HepG2 (cell line): ENCODE measurements around the gene CCDC87. TPM values are rescaled to one million over a fixed set of nuclear protein-coding genes. Genes with fewer than 3 reads are reported as not detected.
A peak's percentile ranks its signal among the peaks of the same experiment; 100 is the strongest.

ENCODE experiments used
- ARID2 ChIP-seq: sonication (generic); formaldehyde crosslinking; IDR thresholded peaks from 2 replicates; pipeline ENCODE4 v1.8.1; 2022; ENCODE audit warnings: mild to moderate bottlenecking, missing genetic modification reagents, borderline replicate concordance
- ARNT ChIP-seq: fragments of 450-650 bp; IDR thresholded peaks from 2 replicates; pipeline ENCODE4 v1.6.1; 2017
- CTCF ChIP-seq: sonication (generic); formaldehyde crosslinking; IDR thresholded peaks from 2 replicates; pipeline ENCODE4 v1.5.0; 2020; ENCODE audit warnings: mild to moderate bottlenecking, missing genetic modification reagents, moderate library complexity
- FOXK1 ChIP-seq: sonication (generic); formaldehyde crosslinking; IDR thresholded peaks from 2 replicates; pipeline ENCODE4 v1.4.0; 2020; ENCODE audit warnings: low read depth, missing genetic modification reagents, borderline replicate concordance
- FOXO4 ChIP-seq: sonication (generic); formaldehyde crosslinking; conservative IDR thresholded peaks from 2 replicates; pipeline ENCODE4 v1.8.1; 2023; ENCODE audit warnings: missing genetic modification reagents
- FOXP4 ChIP-seq: sonication (generic); formaldehyde crosslinking; IDR thresholded peaks from 2 replicates; pipeline ENCODE4 v1.4.0; 2020; ENCODE audit warnings: missing genetic modification reagents
- HNRNPK ChIP-seq: fragments of 200-400 bp; formaldehyde crosslinking; IDR thresholded peaks from 2 replicates; pipeline ENCODE4 v1.6.1; 2018; ENCODE audit warnings: low read length, low read depth, moderate library complexity, mild to moderate bottlenecking; ENCODE audit not compliant: poor library complexity, severe bottlenecking
- HNRNPUL1 ChIP-seq: fragments of 200-400 bp; formaldehyde crosslinking; IDR thresholded peaks from 2 replicates; pipeline ENCODE4 v1.6.1; 2017; ENCODE audit warnings: low read depth, mild to moderate bottlenecking, low read length, moderate library complexity
- KLF15 ChIP-seq: sonication (generic); formaldehyde crosslinking; IDR thresholded peaks from 2 replicates; pipeline ENCODE4 v1.8.1; 2023; ENCODE audit warnings: borderline replicate concordance, mild to moderate bottlenecking, inconsistent platforms, missing genetic modification reagents, mixed read lengths
- KLF6 ChIP-seq: IDR thresholded peaks from 2 replicates; pipeline ENCODE4 v1.8.0; 2016; ENCODE audit warnings: missing biosample characterization, missing genetic modification reagents
- MTA1 ChIP-seq: sonication (generic); formaldehyde crosslinking; IDR thresholded peaks from 2 replicates; pipeline ENCODE4 v1.4.0; 2020; ENCODE audit warnings: missing genetic modification reagents, mild to moderate bottlenecking, borderline replicate concordance
- NKX3-1 ChIP-seq: sonication (generic); formaldehyde crosslinking; IDR thresholded peaks from 2 replicates; pipeline ENCODE4 v1.5.0; 2020; ENCODE audit warnings: missing genetic modification reagents
- PRPF4 ChIP-seq: fragments of 200-400 bp; formaldehyde crosslinking; IDR thresholded peaks from 2 replicates; pipeline ENCODE4 v1.6.1; 2016; ENCODE audit warnings: low read length, low read depth; ENCODE audit not compliant: poor library complexity, severe bottlenecking
- RFX5 ChIP-seq: IDR thresholded peaks from 2 replicates; pipeline ENCODE4 v1.6.1; 2011; ENCODE audit warnings: low read depth, low read length, improper control_type of control experiment
- SMC3 ChIP-seq: IDR thresholded peaks from 2 replicates; pipeline ENCODE4 v1.6.1; 2011; ENCODE audit warnings: low read length, improper control_type of control experiment
- TEAD2 ChIP-seq: sonication (generic); formaldehyde crosslinking; IDR thresholded peaks from 2 replicates; pipeline ENCODE4 v1.9.0; 2021; ENCODE audit warnings: missing genetic modification reagents
- TRIM22 ChIP-seq: fragments of 450-650 bp; IDR thresholded peaks from 2 replicates; pipeline ENCODE4 v1.6.1; 2017
- ZBTB44 ChIP-seq: sonication (generic); formaldehyde crosslinking; IDR thresholded peaks from 2 replicates; pipeline ENCODE4 v1.4.0; 2020; ENCODE audit warnings: missing genetic modification reagents
- ZFYVE20 ChIP-seq: sonication (generic); formaldehyde crosslinking; IDR thresholded peaks from 2 replicates; pipeline ENCODE4 v1.8.0; 2023; ENCODE audit warnings: low read depth, mild to moderate bottlenecking, moderate library complexity, missing genetic modification reagents, borderline replicate concordance
- ZNF225 ChIP-seq: sonication (generic); formaldehyde crosslinking; IDR thresholded peaks from 2 replicates; pipeline ENCODE4 v1.4.0; 2020; ENCODE audit warnings: mild to moderate bottlenecking, missing genetic modification reagents
- ZNF253 ChIP-seq: sonication (generic); formaldehyde crosslinking; IDR thresholded peaks from 2 replicates; pipeline ENCODE4 v1.8.0; 2022; ENCODE audit warnings: mild to moderate bottlenecking, missing genetic modification reagents, borderline replicate concordance
- ZNF3 ChIP-seq: IDR thresholded peaks from 2 replicates; pipeline ENCODE4 v1.7.0; 2017; ENCODE audit warnings: inconsistent platforms
- polyA plus RNA-seq, 8 experiments: library from polyadenylated mRNA; depleted of rRNA in 3 of 8; stranded (reverse) in 7 of 8; unstranded in 1 of 8; fragments of >200 nt; fragmentation: Illumina TruSeq in 4 of 8; extraction: Trizol in 4 of 8; gene quantifications; 2 replicates each; pipeline versions ENCODE4 v1.2.1 to v1.2.3, GENCODE V29; 2011 to 2016; ENCODE audit warnings: low read depth in 4 of 8, missing spikeins in 1 of 8, mixed read lengths in 1 of 8; ENCODE audit not compliant: insufficient read depth in 1 of 8
- total RNA-seq, 5 experiments: library from RNA; depleted of rRNA; stranded (reverse); fragments of >200 nt; fragmentation: Illumina TruSeq; extraction: Trizol; gene quantifications; 2 replicates each; pipeline ENCODE4 v1.2.3, GENCODE V29; 2016; ENCODE audit warnings: low read depth in 1 of 5

CCDC87 gene
- total and polyA plus RNA-seq, 2 of the 13 experiments (the other 11 are each of a cell fraction or from before 2014, with no cell fraction given): 0.05 to 0.42 TPM

GRCh38 chr11:66617155-66617834 is 24.4 kb upstream of the CCDC87 start (continued):
- TF ChIP-seq CTCF (CRISPR knock-in tag) (no peak), ZNF225 (CRISPR knock-in tag) (no peak), ARID2 (peak; percentile 81; the same call in 1 of the 2 replicates), NKX3-1 (CRISPR knock-in tag) (no peak), HNRNPUL1 (no peak), FOXK1 (no peak), ARNT (no peak), FOXP4 (CRISPR knock-in tag) (no peak), KLF15 (CRISPR knock-in tag) (no peak), HNRNPK (peak; percentile 62), ZNF253 (0 out of 2 replicates have a peak, but pooled peaks have one; percentile 37), ZBTB44 (no peak), MTA1 (CRISPR knock-in tag) (no peak; the same call in 1 of the 2 replicates), PRPF4 (no peak), RFX5 (no peak), FOXO4 (CRISPR knock-in tag) (0 out of 2 replicates have a peak, but pooled peaks have one; percentile 44), TRIM22 (no peak), KLF6 (CRISPR knock-in tag) (no peak), ZNF3 (CRISPR knock-in tag) (no peak), SMC3 (no peak), ZFYVE20 (0 out of 2 replicates have a peak, but pooled peaks have one; percentile 0), TEAD2 (CRISPR knock-in tag) (no peak)
